Mucosa of rectum (tissue), 2 donors: ENCODE data around the gene AP3D1.
"Not testable (repeated sequence)": the region's sequence is repeated elsewhere in the genome, so short reads cannot be mapped to it uniquely, and the experiment has no call there.

ENCODE experiments used
- H3K27ac ChIP-seq, 2 donors: one replicate each; pipeline ENCODE4 v1.7.0; 2013; ENCODE audit warnings: inconsistent platforms in 2 of 2, low read depth in 2 of 2, low read length in 2 of 2
- H3K27me3 ChIP-seq, 2 donors: one replicate each; pipeline ENCODE4 v1.7.0; 2013; ENCODE audit warnings: low read length in 2 of 2; ENCODE audit not compliant: control insufficient read depth in 2 of 2, insufficient read depth in 2 of 2
- H3K36me3 ChIP-seq, 2 donors: one replicate each; pipeline ENCODE4 v1.7.0; 2013; ENCODE audit warnings: low read length in 2 of 2; ENCODE audit not compliant: control insufficient read depth in 2 of 2, insufficient read depth in 2 of 2
- H3K4me1 ChIP-seq, 2 donors: one replicate each; pipeline ENCODE4 v1.7.0; 2013; ENCODE audit warnings: low read length in 2 of 2, mild to moderate bottlenecking in 1 of 2; ENCODE audit not compliant: control insufficient read depth in 2 of 2, insufficient read depth in 2 of 2
- H3K4me3 ChIP-seq, 2 donors: one replicate each; pipeline ENCODE4 v1.7.0; 2013; ENCODE audit warnings: low read length in 2 of 2
- H3K9ac ChIP-seq, 2 donors: one replicate each; pipeline ENCODE4 v1.7.0; 2013; ENCODE audit warnings: low read length in 2 of 2, low read depth in 1 of 2, mild to moderate bottlenecking in 1 of 2
- H3K9me3 ChIP-seq, 2 donors: one replicate each; pipeline ENCODE4 v1.7.0; 2013; ENCODE audit warnings: low read length in 2 of 2; ENCODE audit not compliant: control insufficient read depth in 2 of 2
- donor health status: healthy.
- donor health status: Normal muscosa, but diverticular disease.

The AP3D1 gene

GRCh38 chr19:2139385-2140137 is 11.8 kb downstream of the AP3D1 start:
- H3K9ac ChIP-seq: no peak overlapping the region
- no peaks in the 10 kb centered on the region for H3K4me1 ChIP-seq
- H3K4me3 ChIP-seq: no peak overlapping the region
- peaks cover 19 to 36% of the 10 kb centered on the region in 2 donors for H3K36me3 ChIP-seq
- no peaks in the 10 kb centered on the region for H3K27me3 ChIP-seq
- H3K27ac ChIP-seq: no peak overlapping the region
- no peaks in the 10 kb centered on the region for H3K9me3 ChIP-seq

- Histone ChIP-seq H3K9ac (no peak overlapping the region), H3K27me3 (no peaks in the 10 kb centered on the region), H3K4me1 (no peaks in the 10 kb centered on the region), H3K36me3 (peaks cover 19 to 37% of the 10 kb centered on the region in 2 donors), H3K27ac (no peak overlapping the region), H3K4me3 (no peak overlapping the region), H3K9me3 (no peaks in the 10 kb centered on the region)
These were observed 13.2 kb downstream of the AP3D1 start for GRCh38 chr19:2138061-2138728.

DNA sequence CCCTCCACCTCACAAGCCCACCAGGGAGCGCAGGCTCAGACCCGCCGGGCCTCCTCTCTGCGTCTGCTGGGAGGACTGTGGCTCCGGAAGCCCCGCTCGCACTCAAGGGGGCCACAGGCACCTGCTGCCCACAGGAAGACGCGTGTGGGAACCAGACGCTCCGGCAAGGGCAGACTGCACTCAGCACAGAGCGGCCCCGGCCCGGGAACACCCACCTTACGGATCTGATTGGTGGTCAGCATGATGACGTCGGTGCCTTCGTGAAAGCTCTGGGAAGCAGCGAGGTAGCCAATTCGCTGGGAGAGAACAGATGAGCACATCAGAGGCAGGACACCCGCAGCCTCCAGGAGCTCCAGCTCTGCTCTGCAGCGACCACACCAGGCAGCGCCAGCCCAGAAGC is 14.6 kb downstream of the AP3D1 start:
- H3K9me3 ChIP-seq: no peaks in the 10 kb centered on the region

GRCh38 chr19:2135474-2136402 is 15.6 kb downstream of the AP3D1 start:
- no peaks in the 10 kb centered on the region for H3K27me3 ChIP-seq
- no peaks in the 10 kb centered on the region for H3K9me3 ChIP-seq
- H3K9ac ChIP-seq: no peak overlapping the region
- peaks cover 35 to 54% of the 10 kb centered on the region in 2 donors for H3K36me3 ChIP-seq
- H3K4me1 ChIP-seq: no peaks in the 10 kb centered on the region
- H3K4me3 ChIP-seq: no peak overlapping the region
- no peak overlapping the region for H3K27ac ChIP-seq

More for the DNA sequence above, 14.6 kb downstream of the AP3D1 start:
- Histone ChIP-seq H3K36me3 (peaks cover 30 to 50% of the 10 kb centered on the region in 2 donors), H3K4me3 (no peak overlapping the region), H3K9ac (no peak overlapping the region), H3K27me3 (no peaks in the 10 kb centered on the region), H3K4me1 (no peaks in the 10 kb centered on the region), H3K27ac (no peak overlapping the region)

GRCh38 chr19:2132731-2133490 is 18.5 kb downstream of the AP3D1 start:
- H3K9me3 ChIP-seq: no peaks in the 10 kb centered on the region
- H3K4me1 ChIP-seq: no peaks in the 10 kb centered on the region
- no peaks in the 10 kb centered on the region for H3K27me3 ChIP-seq
- H3K27ac ChIP-seq: no peak overlapping the region
- no peak overlapping the region for H3K4me3 ChIP-seq
- H3K36me3 ChIP-seq: peaks cover 46 to 57% of the 10 kb centered on the region in 2 donors
- no peak overlapping the region for H3K9ac ChIP-seq

DNA sequence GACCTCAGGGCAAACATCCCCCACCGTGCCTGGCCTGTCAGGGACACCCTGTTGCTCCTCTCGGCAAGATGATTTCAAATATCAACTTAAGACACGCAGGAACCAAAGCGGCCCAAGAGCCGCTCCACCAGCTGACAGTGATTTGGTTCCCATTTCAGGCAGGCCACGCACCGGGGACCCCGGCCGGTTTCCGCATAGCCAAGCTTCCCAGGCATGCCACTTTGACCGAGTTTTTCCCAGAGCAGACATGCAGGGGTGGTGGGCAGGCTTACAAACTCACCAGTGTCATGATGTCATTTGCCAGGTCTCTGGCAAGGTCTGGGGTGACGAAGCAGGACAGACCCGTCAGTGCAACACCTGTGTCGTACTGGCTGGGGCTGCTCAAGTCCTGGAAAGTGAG is 19.2 kb downstream of the AP3D1 start:
- Histone ChIP-seq H3K9ac (no peak overlapping the region), H3K36me3 (peaks cover 47 to 57% of the 10 kb centered on the region in 2 donors), H3K9me3 (no peaks in the 10 kb centered on the region), H3K4me3 (no peak overlapping the region), H3K27me3 (no peaks in the 10 kb centered on the region), H3K4me1 (no peaks in the 10 kb centered on the region), H3K27ac (no peak overlapping the region)

DNA sequence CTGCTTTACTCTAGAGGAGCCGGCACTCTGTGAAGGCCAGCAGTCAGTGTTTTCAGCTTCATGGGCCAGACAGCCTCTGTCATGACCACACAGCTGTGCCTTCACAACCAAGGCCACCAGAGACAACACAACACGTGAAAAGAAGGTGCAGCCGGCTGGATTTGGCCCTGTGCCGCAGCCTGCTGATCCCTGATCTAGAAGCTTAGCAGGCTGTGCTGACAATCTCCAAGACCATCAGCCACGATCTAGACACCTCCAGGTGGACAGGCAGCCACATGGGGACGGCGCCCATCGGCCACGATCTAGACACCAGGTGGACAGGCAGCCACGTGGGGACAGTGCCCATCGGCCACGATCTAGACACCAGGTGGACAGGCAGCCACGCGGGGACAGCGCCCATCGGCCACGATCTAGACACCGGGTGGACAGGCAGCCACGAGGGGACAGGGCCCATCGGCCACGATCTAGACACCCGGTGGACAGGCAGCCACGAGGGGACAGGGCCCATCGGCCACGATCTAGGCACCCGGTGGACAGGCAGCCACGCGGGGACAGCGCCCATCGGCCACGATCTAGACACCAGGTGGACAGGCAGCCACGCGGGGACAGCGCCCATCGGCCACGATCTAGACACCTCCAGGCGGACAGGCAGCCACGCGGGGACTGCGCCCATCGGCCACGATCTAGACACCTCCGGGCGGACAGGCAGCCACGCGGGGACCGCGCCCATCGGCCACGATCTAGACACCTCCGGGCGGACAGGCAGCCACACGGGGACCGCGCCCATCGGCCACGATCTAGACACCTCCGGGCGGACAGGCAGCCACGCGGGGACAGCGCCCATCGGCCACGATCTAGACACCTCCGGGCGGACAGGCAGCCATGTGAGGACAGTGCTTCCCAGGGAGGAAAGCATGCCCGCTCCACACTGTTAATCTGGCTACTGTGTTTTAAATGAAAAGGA is 20.1 kb downstream of the AP3D1 start:
- H3K4me3 ChIP-seq, H3K9me3 ChIP-seq, H3K27ac ChIP-seq, H3K27me3 ChIP-seq, H3K9ac ChIP-seq, H3K4me1 ChIP-seq: not testable (repeated sequence)
- H3K36me3 ChIP-seq: peaks cover 49 to 56% of the 10 kb centered on the region in 2 donors

DNA sequence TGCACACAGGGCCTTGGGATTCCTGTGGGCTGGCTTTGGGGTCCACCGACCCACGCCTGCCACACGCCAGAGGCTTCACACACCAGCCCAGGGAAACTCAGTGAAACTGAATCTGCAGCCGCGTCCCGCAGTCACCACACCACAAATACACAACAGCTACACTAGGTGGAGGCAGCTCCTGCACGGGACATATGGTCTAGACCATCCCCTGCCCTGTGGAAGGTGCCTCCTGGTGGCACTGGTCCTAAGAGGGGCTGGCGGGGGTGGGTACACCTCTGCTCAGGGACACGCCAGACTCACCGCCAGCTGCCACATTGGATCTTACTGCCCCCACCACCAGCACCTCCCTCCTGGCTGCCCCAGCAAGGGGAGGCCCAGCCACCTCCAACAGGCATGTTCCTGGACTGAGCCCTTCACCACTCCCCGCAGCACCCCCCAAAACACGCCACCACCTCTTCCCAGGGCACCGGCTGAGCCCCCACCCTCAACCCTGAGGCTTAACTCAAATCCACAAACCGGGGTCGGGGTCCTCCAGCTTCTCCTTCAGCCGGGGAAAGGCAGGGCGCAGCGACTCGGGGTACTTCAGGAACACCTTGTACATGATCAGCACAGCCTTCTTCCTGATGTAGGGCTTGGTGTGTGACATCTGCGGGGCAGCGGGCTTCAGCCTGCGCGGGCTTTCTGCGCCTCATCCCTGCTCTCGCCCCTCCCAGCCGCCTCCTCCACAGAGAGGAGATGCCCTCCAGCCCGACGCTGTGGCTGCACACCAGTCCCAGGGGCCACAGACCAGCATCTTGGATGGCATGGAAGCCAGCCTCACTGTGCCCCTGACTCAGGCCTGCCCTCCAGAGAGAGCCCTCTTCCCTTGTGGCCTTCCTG is 21.2 kb downstream of the AP3D1 start:
- no peak overlapping the region for H3K4me3 ChIP-seq
- H3K27ac ChIP-seq: no peak overlapping the region
- no peak overlapping the region for H3K9ac ChIP-seq
- H3K27me3 ChIP-seq: no peaks in the 10 kb centered on the region
- H3K36me3 ChIP-seq: peaks cover 50 to 52% of the 10 kb centered on the region in 2 donors
- H3K4me1 ChIP-seq: no peaks in the 10 kb centered on the region
- H3K9me3 ChIP-seq: no peaks in the 10 kb centered on the region
